GM10248 (cell line): ENCODE results near the gene USB1.

Experiments used
- CTCF ChIA-PET: fragments of 300-600 bp; sonication (Branson Sonifier 250); formaldehyde crosslinking; extraction: SDS; loops from one replicate; lab custom pipeline; 2021; ENCODE audit warnings: antibody characterized with exemption; lab: Yijun Ruan, JAX
- POLR2A ChIA-PET: fragments of 350-650 bp; sonication (Branson Sonifier 250); formaldehyde crosslinking; extraction: SDS; loops from one replicate; lab custom pipeline; 2020; ENCODE audit warnings: antibody characterized with exemption; lab: Yijun Ruan, JAX
- DNase-seq: peaks from one replicate; pipeline ENCODE4 v3.0.0; 2012; ENCODE audit errors: extremely low spot score
- TF ChIP-seq, protein P1 (sequence below): IDR thresholded peaks from 2 replicates; pipeline ENCODE4 v1.5.1; 2012; ENCODE audit warnings: mild to moderate bottlenecking, low read depth; ENCODE audit errors: extremely low read depth, missing control alignments, control extremely low read depth

Gene USB1, protein sequence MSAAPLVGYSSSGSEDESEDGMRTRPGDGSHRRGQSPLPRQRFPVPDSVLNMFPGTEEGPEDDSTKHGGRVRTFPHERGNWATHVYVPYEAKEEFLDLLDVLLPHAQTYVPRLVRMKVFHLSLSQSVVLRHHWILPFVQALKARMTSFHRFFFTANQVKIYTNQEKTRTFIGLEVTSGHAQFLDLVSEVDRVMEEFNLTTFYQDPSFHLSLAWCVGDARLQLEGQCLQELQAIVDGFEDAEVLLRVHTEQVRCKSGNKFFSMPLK

GRCh38 chr16:58000706-58001676 lies at the start of gene USB1:
USB1 (plus strand) TSS chr16:58001407; CDS start chr16:58001484, 77 bp downstream.
- POLR2A ChIA-PET, result interaction anchor here (1.3 kb wide), 1 partner anchor 128 kb away, joined by 3 read pairs; the partner anchor contains the start of gene CFAP20
- CTCF ChIA-PET, result interaction anchor here (1.0 to 3.6 kb wide), 15 partner anchors 10 to 351 kb away, joined by 3 to 18 read pairs (median 3); no protein-coding TSS in a partner anchor
- DNase-seq, result peak; percentile 98
- TF ChIP-seq, protein P1, sequence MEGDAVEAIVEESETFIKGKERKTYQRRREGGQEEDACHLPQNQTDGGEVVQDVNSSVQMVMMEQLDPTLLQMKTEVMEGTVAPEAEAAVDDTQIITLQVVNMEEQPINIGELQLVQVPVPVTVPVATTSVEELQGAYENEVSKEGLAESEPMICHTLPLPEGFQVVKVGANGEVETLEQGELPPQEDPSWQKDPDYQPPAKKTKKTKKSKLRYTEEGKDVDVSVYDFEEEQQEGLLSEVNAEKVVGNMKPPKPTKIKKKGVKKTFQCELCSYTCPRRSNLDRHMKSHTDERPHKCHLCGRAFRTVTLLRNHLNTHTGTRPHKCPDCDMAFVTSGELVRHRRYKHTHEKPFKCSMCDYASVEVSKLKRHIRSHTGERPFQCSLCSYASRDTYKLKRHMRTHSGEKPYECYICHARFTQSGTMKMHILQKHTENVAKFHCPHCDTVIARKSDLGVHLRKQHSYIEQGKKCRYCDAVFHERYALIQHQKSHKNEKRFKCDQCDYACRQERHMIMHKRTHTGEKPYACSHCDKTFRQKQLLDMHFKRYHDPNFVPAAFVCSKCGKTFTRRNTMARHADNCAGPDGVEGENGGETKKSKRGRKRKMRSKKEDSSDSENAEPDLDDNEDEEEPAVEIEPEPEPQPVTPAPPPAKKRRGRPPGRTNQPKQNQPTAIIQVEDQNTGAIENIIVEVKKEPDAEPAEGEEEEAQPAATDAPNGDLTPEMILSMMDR, result peak; percentile 86

- POLR2A ChIA-PET, result no interaction called here
- CTCF ChIA-PET, result interaction anchor here (0.9 to 1.3 kb wide), 3 partner anchors 9 to 26 kb away, joined by 3 read pairs; no protein-coding TSS in a partner anchor
- no peak for DNase-seq
- TF ChIP-seq, protein P1, result no peak
These were observed 48.3 kb upstream of the USB1 start for GRCh38 chr16:57952909-57953308.

DNA sequence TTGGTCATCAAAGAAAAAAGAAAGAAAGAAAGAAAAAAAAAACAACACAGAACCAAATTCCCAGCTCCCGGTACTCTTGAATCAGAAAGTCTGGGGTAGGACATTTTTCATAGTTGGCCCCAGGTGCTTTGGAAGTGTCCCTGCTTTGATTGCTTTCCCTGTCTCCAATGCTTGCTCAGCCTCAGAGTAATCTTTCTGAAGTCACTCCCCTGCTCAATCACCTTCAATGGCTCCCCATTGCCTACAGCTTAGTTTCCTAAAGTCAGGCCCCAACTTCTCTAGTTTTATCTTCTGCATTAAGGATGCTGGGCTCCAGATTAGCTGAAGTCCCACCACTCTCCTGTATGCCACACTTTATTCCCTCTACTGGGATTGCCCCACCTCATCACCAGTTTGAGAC lies 47.4 kb upstream of the USB1 start:
- ChIA-PET POLR2A (interaction anchor here (0.6 kb wide), 1 partner anchor 120 kb away, joined by 6 read pairs; no protein-coding TSS in a partner anchor), CTCF (interaction anchor here (1.1 kb wide), 1 partner anchor 12 kb away, joined by 3 read pairs; no protein-coding TSS in a partner anchor)
- TF ChIP-seq, protein P1, result no peak
- no peak for DNase-seq

DNA sequence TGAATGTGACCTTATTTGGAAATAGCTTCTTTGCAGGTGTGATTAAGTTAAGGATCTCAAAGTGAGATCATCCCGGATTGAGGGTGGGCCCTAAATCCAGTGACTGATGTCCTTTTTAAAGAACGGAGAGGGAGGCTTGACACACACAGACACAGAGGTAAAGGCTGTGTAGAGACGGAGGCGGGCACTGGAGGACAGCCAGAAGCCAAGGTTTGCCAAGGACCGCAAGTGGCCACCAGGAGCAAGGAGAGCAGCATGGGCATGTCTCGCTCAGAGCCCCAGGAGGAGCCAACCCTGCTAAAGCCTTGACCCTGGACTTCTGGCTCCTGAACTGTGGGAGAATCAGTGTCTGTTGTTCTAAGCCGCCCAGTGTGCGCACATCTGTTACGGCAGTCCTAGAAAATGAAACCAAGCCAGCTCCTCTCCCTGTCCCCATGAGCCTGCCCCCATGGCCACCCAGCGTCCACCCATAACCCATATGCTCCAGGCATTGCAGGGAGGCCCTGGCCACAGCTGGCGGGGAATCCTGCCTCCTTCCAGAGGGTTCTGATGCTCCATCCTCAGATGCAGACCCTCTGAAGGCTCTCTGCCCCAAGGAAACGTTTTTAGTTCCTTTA lies 45.5 kb upstream of the USB1 start:
- no peak for DNase-seq
- TF ChIP-seq, protein P1, result no peak
- ChIA-PET CTCF (interaction anchor here (0.9 kb wide), 1 partner anchor 12 kb away, joined by 3 read pairs; no protein-coding TSS in a partner anchor), POLR2A (no interaction called here)

- TF ChIP-seq, protein P1, result no peak
- DNase-seq, result no peak
- ChIA-PET CTCF (interaction anchor here (0.9 kb wide), 1 partner anchor 12 kb away, joined by 3 read pairs; no protein-coding TSS in a partner anchor), POLR2A (no interaction called here)
These were observed 44.9 kb upstream of the USB1 start for GRCh38 chr16:57956270-57956808.
